GM19240 (cell line): Measurements from ENCODE around the gene ZNF608.

ENCODE experiments used
- DNase-seq: peaks from one replicate; pipeline ENCODE4 v3.0.0; 2011; ENCODE audit warnings: low spot score; ENCODE audit not compliant: insufficient read length

ZNF608 gene

GRCh38 chr5:124745928-124746915 is at the start of gene ZNF608:
Gene ZNF608, minus strand, starts transcription at chr5:124746639. Its CDS starts 1,650 bp downstream, at chr5:124744989.
- DNase-seq: no peak

- no peak for DNase-seq
These were observed 49.4 kb upstream of the ZNF608 start for GRCh38 chr5:124795829-124796228.

- no peak for DNase-seq
These were observed 44.7 kb upstream of the ZNF608 start for GRCh38 chr5:124790895-124791732.

- DNase-seq: no peak
These were observed 44.0 kb upstream of the ZNF608 start for GRCh38 chr5:124790301-124790894.

GRCh38 chr5:124789104-124789605 is 42.7 kb upstream of the ZNF608 start:
- DNase-seq: no peak

- no peak for DNase-seq
These were observed 37.4 kb upstream of the ZNF608 start for GRCh38 chr5:124783794-124784193.

- no peak for DNase-seq
These were observed 36.8 kb upstream of the ZNF608 start for GRCh38 chr5:124783285-124783684.

- no peak for DNase-seq
These were observed 35.8 kb upstream of the ZNF608 start for GRCh38 chr5:124782262-124782661.

- no peak for DNase-seq
These were observed 33.6 kb upstream of the ZNF608 start for GRCh38 chr5:124780011-124780410.

GRCh38 chr5:124773315-124774311 is 27.2 kb upstream of the ZNF608 start:
- no peak for DNase-seq

GRCh38 chr5:124772457-124773200 is 26.2 kb upstream of the ZNF608 start:
- no peak for DNase-seq

- DNase-seq: no peak
These were observed 25.3 kb upstream of the ZNF608 start for GRCh38 chr5:124771761-124772160.

- DNase-seq: no peak
These were observed 18.7 kb upstream of the ZNF608 start for GRCh38 chr5:124764992-124765611.

- DNase-seq: no peak
These were observed 18.1 kb upstream of the ZNF608 start for GRCh38 chr5:124764585-124764984.

GRCh38 chr5:124761010-124761409 is 14.6 kb upstream of the ZNF608 start:
- DNase-seq: no peak

- no peak for DNase-seq
These were observed 14.2 kb upstream of the ZNF608 start for GRCh38 chr5:124760608-124761007.

GRCh38 chr5:124755565-124755964 is 9.1 kb upstream of the ZNF608 start:
- DNase-seq: no peak

GRCh38 chr5:124755041-124755440 is 8.6 kb upstream of the ZNF608 start:
- no peak for DNase-seq
